Measurements from ENCODE around the gene CHST10.
"Not testable (repeated sequence)": the region's sequence is repeated elsewhere in the genome, so short reads cannot be mapped to it uniquely, and the experiment has no call there.

The CHST10 gene

DNA sequence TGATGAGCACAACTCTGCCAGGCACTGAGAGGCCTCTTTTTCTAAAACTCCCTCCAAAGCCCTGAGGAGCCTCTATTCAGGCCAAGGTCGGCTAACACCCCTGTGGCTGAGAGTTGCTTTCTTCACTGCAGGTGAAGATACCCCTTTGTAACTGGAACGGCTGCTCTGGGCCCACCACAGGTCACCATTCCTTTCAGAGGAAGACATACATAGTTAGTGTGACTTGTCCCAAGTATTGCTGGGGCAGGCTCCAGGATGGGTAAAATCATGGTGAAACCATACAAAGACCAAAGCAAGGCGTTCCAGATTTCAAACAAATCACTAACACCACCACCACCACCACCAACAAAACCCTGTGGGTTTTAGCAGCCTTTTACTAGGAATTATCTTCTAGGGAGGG, 36.8 kb downstream of the CHST10 start:
- TF ChIP-seq, protein P1, sequence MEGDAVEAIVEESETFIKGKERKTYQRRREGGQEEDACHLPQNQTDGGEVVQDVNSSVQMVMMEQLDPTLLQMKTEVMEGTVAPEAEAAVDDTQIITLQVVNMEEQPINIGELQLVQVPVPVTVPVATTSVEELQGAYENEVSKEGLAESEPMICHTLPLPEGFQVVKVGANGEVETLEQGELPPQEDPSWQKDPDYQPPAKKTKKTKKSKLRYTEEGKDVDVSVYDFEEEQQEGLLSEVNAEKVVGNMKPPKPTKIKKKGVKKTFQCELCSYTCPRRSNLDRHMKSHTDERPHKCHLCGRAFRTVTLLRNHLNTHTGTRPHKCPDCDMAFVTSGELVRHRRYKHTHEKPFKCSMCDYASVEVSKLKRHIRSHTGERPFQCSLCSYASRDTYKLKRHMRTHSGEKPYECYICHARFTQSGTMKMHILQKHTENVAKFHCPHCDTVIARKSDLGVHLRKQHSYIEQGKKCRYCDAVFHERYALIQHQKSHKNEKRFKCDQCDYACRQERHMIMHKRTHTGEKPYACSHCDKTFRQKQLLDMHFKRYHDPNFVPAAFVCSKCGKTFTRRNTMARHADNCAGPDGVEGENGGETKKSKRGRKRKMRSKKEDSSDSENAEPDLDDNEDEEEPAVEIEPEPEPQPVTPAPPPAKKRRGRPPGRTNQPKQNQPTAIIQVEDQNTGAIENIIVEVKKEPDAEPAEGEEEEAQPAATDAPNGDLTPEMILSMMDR (conservative IDR thresholded peaks at IDR 0.05): no peak
- H3K27ac ChIP-seq: no peak overlapping the region

DNA sequence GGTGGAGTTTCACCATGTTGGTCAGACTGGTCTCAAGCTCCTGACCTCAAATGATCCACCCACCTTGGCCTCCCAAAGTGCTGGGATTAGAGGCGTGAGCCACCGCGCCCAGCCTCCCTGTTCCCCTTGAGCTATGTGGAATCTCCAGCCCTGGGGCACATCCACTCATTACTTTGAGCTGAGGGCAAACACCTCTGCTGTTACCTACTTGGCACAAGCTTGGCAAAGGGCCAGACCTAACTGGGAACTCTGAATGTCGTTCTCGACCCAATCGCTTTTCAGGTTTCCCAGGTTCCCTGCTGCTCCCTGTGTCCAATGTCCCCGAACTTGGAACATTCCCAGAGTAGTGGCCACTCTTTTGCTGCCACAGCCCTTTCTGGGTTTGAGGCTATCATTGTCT, 40.6 kb downstream of the CHST10 start:
- TF ChIP-seq, protein P1 (conservative IDR thresholded peaks at IDR 0.05): no peak
- no peak overlapping the region for H3K27ac ChIP-seq

DNA sequence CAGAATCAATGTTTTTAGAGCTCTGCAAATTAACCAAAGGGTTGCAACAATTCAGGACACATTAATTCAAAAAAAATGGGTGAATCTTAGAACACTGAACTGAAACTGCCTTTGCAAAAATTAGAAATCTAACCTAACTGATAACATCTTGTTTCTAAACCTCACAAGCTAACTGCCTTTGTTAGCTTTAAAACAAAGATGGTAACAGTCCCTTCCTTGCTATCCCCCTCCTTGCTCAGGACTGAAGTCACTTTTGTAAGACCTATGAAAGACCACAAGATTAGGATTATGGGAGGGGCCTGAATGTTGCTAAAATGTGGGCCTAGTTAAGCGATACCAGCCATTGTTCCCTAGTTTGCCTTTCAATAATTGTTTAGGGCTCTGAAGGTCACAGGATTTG, 50.3 kb downstream of the CHST10 start:
- TF ChIP-seq, protein P1 (conservative IDR thresholded peaks at IDR 0.05): no peak
- H3K27ac ChIP-seq: no peak overlapping the region

DNA sequence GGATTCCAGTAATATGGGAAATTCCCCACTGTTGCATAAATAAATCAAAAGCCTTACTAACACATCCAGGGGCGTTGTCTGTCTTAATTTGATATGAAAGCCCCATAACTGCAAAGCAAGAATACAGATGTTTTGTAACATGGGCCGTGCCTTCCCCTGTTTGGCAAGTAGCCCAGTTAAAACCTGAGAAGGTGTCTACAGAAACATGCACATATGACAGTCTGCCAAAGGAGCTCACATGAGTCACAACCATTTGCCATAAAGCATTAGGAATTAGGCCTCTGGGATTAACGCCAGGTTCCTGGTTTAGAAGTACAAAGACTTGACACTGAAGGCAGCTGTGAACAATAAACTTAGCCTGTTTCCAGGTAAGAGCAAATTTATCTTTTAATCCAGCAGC, 52.0 kb downstream of the CHST10 start:
- no peak overlapping the region for H3K27ac ChIP-seq
- TF ChIP-seq, protein P1 (conservative IDR thresholded peaks at IDR 0.05): no peak

DNA sequence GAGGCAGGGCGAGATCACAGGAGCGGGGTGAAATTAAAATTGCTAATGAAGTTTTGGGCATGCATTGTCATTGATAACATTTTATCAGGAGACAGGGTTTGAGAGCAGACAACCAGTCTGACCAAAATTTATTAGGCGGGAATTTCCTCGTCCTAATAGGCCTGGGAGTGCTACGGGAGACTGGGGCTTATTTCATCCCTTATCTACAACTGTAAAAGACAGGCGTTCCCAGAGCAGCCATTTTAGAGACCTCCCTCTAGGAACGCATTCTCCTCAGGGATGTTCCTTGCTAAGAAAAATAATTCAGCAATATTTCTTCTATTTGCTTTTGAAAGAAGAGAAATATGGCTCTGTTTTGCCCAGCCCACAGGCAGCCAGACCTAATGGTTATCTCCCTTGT, 55.2 kb downstream of the CHST10 start:
- H3K27ac ChIP-seq: not testable (repeated sequence)

DNA sequence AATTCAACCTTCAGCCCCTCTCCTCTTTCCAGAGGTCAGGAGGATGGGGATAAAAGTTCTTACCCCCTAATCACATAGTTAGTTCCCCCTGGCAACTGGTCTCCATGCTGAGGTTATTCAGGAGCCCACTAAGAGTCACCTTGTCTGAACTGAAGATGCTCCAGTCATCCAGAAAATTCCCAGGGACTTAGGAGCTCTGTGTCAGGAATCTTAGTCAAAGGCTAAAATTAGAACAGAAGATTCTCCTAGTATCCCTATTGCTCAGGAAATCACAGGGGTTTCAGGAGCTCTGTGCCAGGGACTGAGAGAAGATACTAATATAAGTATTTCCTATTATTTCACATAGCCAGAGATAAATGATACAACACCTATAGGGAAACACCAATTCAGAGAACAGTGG, 57.9 kb downstream of the CHST10 start:
- H3K27ac ChIP-seq: no peak overlapping the region
- TF ChIP-seq, protein P1 (conservative IDR thresholded peaks at IDR 0.05): no peak

DNA sequence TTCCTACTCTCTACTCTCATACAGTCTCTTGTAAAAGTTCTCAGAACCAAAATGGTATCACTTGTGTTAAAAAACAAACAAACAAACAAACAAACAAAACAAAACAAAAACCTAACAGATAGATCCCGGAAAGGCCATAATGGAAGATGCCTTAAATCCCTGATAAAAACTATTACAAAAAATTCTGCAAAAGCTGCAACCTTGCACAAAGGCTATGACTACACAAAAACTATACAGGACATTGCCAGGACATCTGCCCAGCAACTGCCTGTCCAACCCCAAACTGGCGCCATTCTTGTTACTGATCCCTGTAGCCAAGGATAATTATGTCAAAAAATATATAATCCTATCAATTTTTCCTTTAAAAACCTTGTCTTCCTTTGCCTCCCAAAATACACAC, 58.9 kb downstream of the CHST10 start:
- TF ChIP-seq, protein P1 (conservative IDR thresholded peaks at IDR 0.05): no peak
- no peak overlapping the region for H3K27ac ChIP-seq

DNA sequence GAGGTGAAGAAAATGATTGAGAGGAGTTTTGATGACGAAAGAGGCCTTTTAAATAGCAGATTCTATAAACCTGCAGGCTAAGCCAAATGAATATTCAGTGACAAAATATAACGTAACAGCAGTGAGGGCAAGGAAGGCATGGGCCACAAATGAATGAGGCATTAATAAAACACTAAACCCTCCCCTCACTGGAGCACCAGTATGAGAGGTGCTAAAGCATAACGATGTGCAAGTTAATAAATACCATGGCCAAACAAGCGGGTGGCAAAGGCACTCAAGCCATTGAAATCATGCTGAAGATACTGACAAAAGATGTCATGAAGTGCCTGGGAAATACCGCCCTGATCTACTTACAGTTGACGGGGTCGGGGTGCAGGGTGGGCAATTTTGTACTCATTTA, 64.9 kb downstream of the CHST10 start:
- TF ChIP-seq, protein P1 (conservative IDR thresholded peaks at IDR 0.05): no peak
- H3K27ac ChIP-seq: no peak overlapping the region

Measured in VCaP (cell line).